ENCODE measurements around the gene UBE2F. TPM values are rescaled to one million over a fixed set of nuclear protein-coding genes. Genes with fewer than 3 reads are reported as not detected.

UBE2F gene
- total RNA-seq, 1 donor from 2014 or later: 62.3 TPM

DNA sequence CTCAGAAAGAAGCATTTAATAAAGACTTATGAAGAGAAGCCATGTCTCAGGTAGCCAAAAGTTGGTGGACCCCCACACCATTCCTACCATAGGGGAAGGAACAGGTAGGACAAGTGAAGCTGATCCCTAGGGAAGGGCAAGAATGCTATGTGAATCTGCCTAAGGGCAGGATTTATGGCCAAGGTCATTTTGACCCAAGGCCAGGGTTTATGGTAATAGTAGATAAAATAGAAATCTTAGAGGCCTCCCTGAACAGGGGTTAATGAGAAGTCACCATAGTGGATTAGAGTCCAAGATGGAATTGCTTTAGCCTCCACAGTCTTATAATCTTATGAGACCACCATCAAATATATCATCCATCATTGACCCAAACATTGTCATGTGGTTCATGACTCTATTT lies 26.0 kb upstream of the UBE2F start:
- no peak for DNase-seq (ENCODE audit: low read depth)
- Histone ChIP-seq H3K27me3 (ENCODE audit: control insufficient read depth, insufficient read depth, low read length) (no peaks in the 10 kb centered on the region), H3K36me3 (ENCODE audit: control insufficient read depth, insufficient read depth, low read length) (no peaks in the 10 kb centered on the region), H3K4me3 (ENCODE audit: low read depth, low read length) (no peak overlapping the region)
- TF ChIP-seq, protein P1, sequence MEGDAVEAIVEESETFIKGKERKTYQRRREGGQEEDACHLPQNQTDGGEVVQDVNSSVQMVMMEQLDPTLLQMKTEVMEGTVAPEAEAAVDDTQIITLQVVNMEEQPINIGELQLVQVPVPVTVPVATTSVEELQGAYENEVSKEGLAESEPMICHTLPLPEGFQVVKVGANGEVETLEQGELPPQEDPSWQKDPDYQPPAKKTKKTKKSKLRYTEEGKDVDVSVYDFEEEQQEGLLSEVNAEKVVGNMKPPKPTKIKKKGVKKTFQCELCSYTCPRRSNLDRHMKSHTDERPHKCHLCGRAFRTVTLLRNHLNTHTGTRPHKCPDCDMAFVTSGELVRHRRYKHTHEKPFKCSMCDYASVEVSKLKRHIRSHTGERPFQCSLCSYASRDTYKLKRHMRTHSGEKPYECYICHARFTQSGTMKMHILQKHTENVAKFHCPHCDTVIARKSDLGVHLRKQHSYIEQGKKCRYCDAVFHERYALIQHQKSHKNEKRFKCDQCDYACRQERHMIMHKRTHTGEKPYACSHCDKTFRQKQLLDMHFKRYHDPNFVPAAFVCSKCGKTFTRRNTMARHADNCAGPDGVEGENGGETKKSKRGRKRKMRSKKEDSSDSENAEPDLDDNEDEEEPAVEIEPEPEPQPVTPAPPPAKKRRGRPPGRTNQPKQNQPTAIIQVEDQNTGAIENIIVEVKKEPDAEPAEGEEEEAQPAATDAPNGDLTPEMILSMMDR (IDR thresholded peaks at IDR 0.05; ENCODE audit: insufficient read depth, low read length, poor library complexity, severe bottlenecking): no peak

DNA sequence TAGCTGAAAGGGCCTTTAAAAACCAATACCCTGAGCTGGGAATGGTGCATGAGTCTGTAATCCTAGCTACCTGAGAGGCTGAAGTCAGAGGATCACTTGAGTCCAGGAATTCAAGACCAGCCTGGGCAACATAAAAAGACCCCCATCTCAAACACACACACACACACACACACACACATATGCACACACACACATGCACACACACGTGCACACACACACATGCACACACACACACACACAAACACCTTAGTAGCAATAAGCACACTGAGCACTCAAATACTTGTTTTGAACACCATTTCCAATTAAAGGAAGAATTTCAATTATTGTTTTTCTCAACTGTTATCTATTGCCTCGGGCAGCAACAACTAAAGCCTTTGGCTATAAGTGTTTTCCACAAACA lies 25.6 kb upstream of the UBE2F start:
- TF ChIP-seq, protein P1 (IDR thresholded peaks at IDR 0.05; ENCODE audit: insufficient read depth, low read length, poor library complexity, severe bottlenecking): no peak
- no peaks in the 10 kb centered on the region for H3K27me3 ChIP-seq (ENCODE audit: control insufficient read depth, insufficient read depth, low read length)
- no peak for DNase-seq (ENCODE audit: low read depth)
- H3K4me3 ChIP-seq (ENCODE audit: low read depth, low read length): no peak overlapping the region
- no peaks in the 10 kb centered on the region for H3K36me3 ChIP-seq (ENCODE audit: control insufficient read depth, insufficient read depth, low read length)

DNA sequence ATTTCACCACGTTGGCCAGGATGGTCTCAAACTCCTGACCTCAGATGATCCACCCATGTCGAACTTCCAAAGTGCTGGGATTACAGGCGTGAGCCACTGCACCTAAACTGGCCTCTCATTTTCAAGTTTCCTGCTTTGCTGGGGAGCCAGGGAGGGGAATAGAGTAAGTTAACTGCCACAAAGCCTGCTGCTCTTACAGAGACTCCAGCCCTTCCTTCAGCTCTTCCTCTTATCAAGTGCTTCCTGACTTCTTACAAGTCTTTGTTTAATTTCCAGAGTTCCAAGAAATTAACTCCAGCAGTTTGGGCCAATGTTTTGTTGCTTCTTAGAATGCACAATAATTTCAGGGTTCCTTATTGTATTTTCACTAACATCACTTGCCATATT lies 24.3 kb upstream of the UBE2F start:
- peaks cover 2% of the 10 kb centered on the region for H3K27me3 ChIP-seq (ENCODE audit: control insufficient read depth, insufficient read depth, low read length)
- TF ChIP-seq, protein P1 (IDR thresholded peaks at IDR 0.05; ENCODE audit: insufficient read depth, low read length, poor library complexity, severe bottlenecking): no peak
- H3K4me3 ChIP-seq (ENCODE audit: low read depth, low read length): no peak overlapping the region
- H3K36me3 ChIP-seq (ENCODE audit: control insufficient read depth, insufficient read depth, low read length): no peaks in the 10 kb centered on the region
- DNase-seq (ENCODE audit: low read depth): no peak

DNA sequence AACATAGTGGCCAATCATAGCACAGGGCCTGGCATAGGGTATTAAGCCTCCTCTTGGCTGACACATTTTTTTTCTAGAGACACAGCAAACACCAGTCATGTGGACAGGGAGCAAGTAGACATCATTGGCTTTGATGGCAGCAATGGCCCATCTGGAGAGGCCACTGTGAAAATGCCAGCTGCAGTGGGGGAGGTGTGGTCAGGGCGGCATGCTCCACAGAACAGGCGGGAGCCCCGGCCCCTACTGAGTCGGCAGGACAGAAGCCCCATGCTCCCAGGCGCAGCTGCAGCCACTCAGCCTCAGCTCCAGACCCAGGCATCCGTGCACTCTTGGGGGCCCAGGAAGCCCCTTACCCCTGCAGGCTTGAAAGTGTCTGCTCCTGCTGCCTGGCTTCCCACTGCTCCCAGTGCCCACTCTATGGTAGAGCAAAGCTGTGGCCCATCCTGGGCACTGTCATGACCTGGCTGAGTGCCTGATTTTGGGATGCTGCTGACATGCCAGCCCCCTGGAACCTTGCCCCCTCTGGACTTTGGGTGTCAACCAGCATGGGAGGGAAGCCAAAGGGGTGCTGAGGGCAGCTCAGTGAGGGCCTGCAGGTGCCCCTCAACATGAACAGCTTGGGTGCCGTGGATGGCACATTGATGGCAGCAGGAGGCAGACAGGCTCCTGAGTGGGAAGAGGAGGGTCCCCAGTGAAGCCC lies 23.3 kb upstream of the UBE2F start:
- no peaks in the 10 kb centered on the region for H3K36me3 ChIP-seq (ENCODE audit: control insufficient read depth, insufficient read depth, low read length)
- DNase-seq (ENCODE audit: low read depth): no peak
- peaks cover 2% of the 10 kb centered on the region for H3K27me3 ChIP-seq (ENCODE audit: control insufficient read depth, insufficient read depth, low read length)
- H3K4me3 ChIP-seq (ENCODE audit: low read depth, low read length): no peak overlapping the region
- TF ChIP-seq, protein P1 (IDR thresholded peaks at IDR 0.05; ENCODE audit: insufficient read depth, low read length, poor library complexity, severe bottlenecking): no peak

DNA sequence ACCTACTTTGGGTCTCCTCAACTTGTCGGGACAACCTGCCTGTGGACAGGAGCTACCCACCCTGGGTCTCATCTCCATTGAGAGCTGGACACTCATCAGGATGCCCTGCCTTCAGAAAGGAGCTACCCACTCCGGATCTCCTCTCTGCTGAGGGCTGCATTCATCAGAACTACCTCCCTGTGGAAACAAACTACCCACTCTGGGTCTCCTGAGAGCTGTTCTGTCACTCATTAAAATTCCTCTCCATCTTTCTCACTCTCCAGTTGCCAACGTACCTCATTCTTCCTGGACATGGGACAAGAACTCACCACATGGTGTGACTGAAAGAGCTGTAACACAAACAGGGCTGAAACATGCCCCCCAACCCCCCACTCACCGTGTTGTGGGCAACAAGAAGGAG lies 22.5 kb upstream of the UBE2F start:
- DNase-seq (ENCODE audit: low read depth): no peak

More for the DNA sequence above, 22.5 kb upstream of the UBE2F start:
- Histone ChIP-seq H3K36me3 (ENCODE audit: control insufficient read depth, insufficient read depth, low read length) (no peaks in the 10 kb centered on the region), H3K4me3 (ENCODE audit: low read depth, low read length) (no peak overlapping the region), H3K27me3 (ENCODE audit: control insufficient read depth, insufficient read depth, low read length) (peaks cover 2% of the 10 kb centered on the region)
- TF ChIP-seq, protein P1 (IDR thresholded peaks at IDR 0.05; ENCODE audit: insufficient read depth, low read length, poor library complexity, severe bottlenecking): no peak
